GM12878 (cell line): ENCODE results near the gene CFAP54. TPM values are rescaled to one million over a fixed set of nuclear protein-coding genes. Genes with fewer than 3 reads are reported as not detected.

Source experiments
- ATAC-seq: fragments of 200-7000 bp; cut with Tn5 transposase; 3 replicates; pipeline ENCODE4 v1.9.1; 2020; ENCODE audit warnings: mild to moderate bottlenecking, moderate library complexity
- BruUV-seq: library from RNA; stranded (reverse); fragments of 400-500 nt; replicated peaks from 2 replicates; lab custom pipeline; 2021; lab: Mats Ljungman, UMichigan
- CTCF ChIA-PET: fragments of 300-600 bp; sonication (Branson Sonifier 250); formaldehyde crosslinking; extraction: SDS; loops from one replicate; lab custom pipeline; 2021; ENCODE audit warnings: inconsistent platforms; lab: Yijun Ruan, JAX
- POLR2A ChIA-PET: fragments of 350-600 bp; formaldehyde crosslinking; extraction: SDS; loops from one replicate; lab custom pipeline; 2021; ENCODE audit warnings: inconsistent platforms; lab: Charles Lee
- RAD21 ChIA-PET: fragments of 300-600 bp; sonication (Branson Sonifier 250); formaldehyde crosslinking; loops from one replicate; lab custom pipeline; 2023; ENCODE audit warnings: antibody characterized with exemption; ENCODE audit not compliant: unreplicated experiment; lab: Charles Lee
- SMC1A ChIA-PET: fragments of 300-600 bp; sonication (Branson Sonifier 250); formaldehyde crosslinking; loops from one replicate; lab custom pipeline; 2023; ENCODE audit not compliant: unreplicated experiment, uncharacterized antibody; lab: Charles Lee
- DNase-seq: peaks from one replicate; pipeline ENCODE4 v3.0.0-alpha.2; 2011; ENCODE audit warnings: low read depth, low spot score
- FAIRE-seq: peaks from 3 replicates; lab custom pipeline; 2011; peaks lifted over from hg19 to GRCh38; lab: Jason Lieb, UNC
- H2AFZ ChIP-seq: 2 replicates; pipeline ENCODE4 v1.6.0; 2011; ENCODE audit warnings: low read depth, low read length, control low read depth; ENCODE audit not compliant: control insufficient read depth
- H3K27ac ChIP-seq: 2 replicates; pipeline ENCODE4 v1.5.1; 2011; ENCODE audit warnings: control low read depth; ENCODE audit not compliant: control insufficient read depth, insufficient read depth
- H3K27me3 ChIP-seq, 2 experiments: replicated peaks in 1 of 2; 2 replicates each; pipeline versions ENCODE4 v1.6.0 to v1.6.1; 2011; ENCODE audit warnings: low read length in 1 of 2; ENCODE audit not compliant: control insufficient read depth in 2 of 2, insufficient read depth in 2 of 2
- H3K36me3 ChIP-seq, 2 experiments: 2 replicates each; pipeline ENCODE4 v1.5.1; 2011; ENCODE audit warnings: low read length in 1 of 2; ENCODE audit not compliant: control insufficient read depth in 2 of 2, insufficient read depth in 2 of 2
- H3K4me1 ChIP-seq: 2 replicates; pipeline ENCODE4 v1.6.1; 2011; ENCODE audit warnings: mild to moderate bottlenecking, low read length, moderate library complexity, mixed read lengths; ENCODE audit not compliant: control insufficient read depth, insufficient read depth
- H3K4me2 ChIP-seq: 2 replicates; pipeline ENCODE4 v1.6.0; 2011; ENCODE audit warnings: control low read depth; ENCODE audit not compliant: control insufficient read depth, insufficient read depth
- H3K4me3 ChIP-seq: fragments of 200-600 bp; sonication (generic); 2 replicates; pipeline ENCODE4 v1.5.1; 2016
- H3K79me2 ChIP-seq: 2 replicates; pipeline ENCODE4 v1.6.0; 2011; ENCODE audit warnings: low read length; ENCODE audit not compliant: control insufficient read depth, insufficient read depth
- H3K9ac ChIP-seq: 2 replicates; pipeline ENCODE4 v1.8.0; 2011; ENCODE audit warnings: low read length, control low read depth, mixed read lengths; ENCODE audit not compliant: control insufficient read depth, insufficient read depth
- H3K9me3 ChIP-seq: replicated peaks from 3 replicates; pipeline ENCODE4 v1.5.1; 2011; ENCODE audit warnings: mild to moderate bottlenecking, low read length; ENCODE audit not compliant: control insufficient read depth, insufficient read depth
- H4K20me1 ChIP-seq: 2 replicates; pipeline ENCODE4 v1.6.0; 2011; ENCODE audit not compliant: control insufficient read depth, insufficient read depth
- ATF2 ChIP-seq: IDR thresholded peaks from 2 replicates; pipeline ENCODE4 v1.6.1; 2012; ENCODE audit warnings: low read length, inconsistent platforms
- BCLAF1 ChIP-seq: fragments of 450-650 bp; IDR thresholded peaks from 2 replicates; pipeline ENCODE4 v1.6.1; 2017; ENCODE audit warnings: antibody characterized with exemption, mild to moderate bottlenecking, moderate library complexity
- CBX5 ChIP-seq: sonication (generic); IDR thresholded peaks from 2 replicates; pipeline ENCODE4 v1.6.1; 2016; ENCODE audit warnings: low read depth, moderate library complexity, mild to moderate bottlenecking, inconsistent platforms
- E4F1 ChIP-seq: fragments of 450-650 bp; IDR thresholded peaks from 2 replicates; pipeline ENCODE4 v1.6.1; 2018; ENCODE audit warnings: borderline replicate concordance, mild to moderate bottlenecking; ENCODE audit not compliant: partially characterized antibody
- NR2C1 ChIP-seq: fragments of 450-650 bp; IDR thresholded peaks from 2 replicates; pipeline ENCODE4 v1.6.1; 2017; ENCODE audit warnings: antibody characterized with exemption, mild to moderate bottlenecking, moderate library complexity
- PAX5 ChIP-seq: IDR thresholded peaks from 2 replicates; pipeline ENCODE4 v1.6.1; 2011; ENCODE audit warnings: low read depth, low read length, borderline replicate concordance
- RAD21 ChIP-seq: IDR thresholded peaks from 2 replicates; pipeline ENCODE4 v1.6.1; 2011; ENCODE audit warnings: mild to moderate bottlenecking, low read depth, low read length, moderate library complexity; ENCODE audit not compliant: insufficient read depth
- RELA ChIP-seq: fragments of 450-650 bp; IDR thresholded peaks from 2 replicates; pipeline ENCODE4 v1.8.0; 2014; ENCODE audit warnings: borderline replicate concordance; ENCODE audit not compliant: partially characterized antibody
- SMAD5 ChIP-seq: IDR thresholded peaks from 2 replicates; pipeline ENCODE4 v1.6.1; 2016; ENCODE audit warnings: antibody characterized with exemption, low read depth
- TARDBP ChIP-seq: IDR thresholded peaks from 2 replicates; pipeline ENCODE4 v1.6.1; 2016; ENCODE audit warnings: borderline replicate concordance
- TCF3 ChIP-seq: IDR thresholded peaks from 2 replicates; pipeline ENCODE4 v1.6.1; 2012; ENCODE audit warnings: low read depth, mild to moderate bottlenecking, low read length, borderline replicate concordance; ENCODE audit not compliant: insufficient read depth
- ZBED1 ChIP-seq: IDR thresholded peaks from 2 replicates; pipeline ENCODE4 v1.6.1; 2016; ENCODE audit warnings: borderline replicate concordance
- WGBS: methylation state at CpG from one replicate; pipeline ENCODE4 v1.1.6; 2016; ENCODE audit warnings: low lambda C conversion rate; ENCODE audit not compliant: insufficient replicate concordance, insufficient coverage; ENCODE audit errors: missing lambda C conversion rate; 5-methylcytosine and 5-hydroxymethylcytosine counted together
- in situ Hi-C: fragments of 300-500 bp; cut with MboI; formaldehyde crosslinking; loops from 9 replicates; pipeline ENCODE4 v1.14.3; 2018; ENCODE audit warnings: mixed read lengths
- intact Hi-C: fragments of 100-400 bp; cut with micrococcal nuclease; formaldehyde crosslinking; loops from one replicate; pipeline ENCODE4 v1.14.2; 2022; ENCODE audit not compliant: unreplicated experiment
- polyA plus RNA-seq, 11 experiments: library from polyadenylated mRNA; depleted of rRNA in 4 of 11; unstranded in 6 of 11; stranded (reverse) in 5 of 11; fragments of >200 nt; fragmentation: Nextera tagmentation in 4 of 11; fragmentation: Illumina TruSeq in 1 of 11; extraction: Ambion mirVana in 4 of 11; extraction: Trizol in 1 of 11; gene quantifications; 1 replicate in 1 of 11; 2 replicates in 10 of 11; pipeline versions ENCODE4 v1.2.1 to v1.2.3, GENCODE V29; 2011 to 2016; ENCODE audit warnings: inconsistent platforms in 2 of 11, missing spikeins in 2 of 11, low read depth in 1 of 11
- total RNA-seq, 4 experiments: library from RNA; depleted of rRNA in 3 of 4; stranded (reverse); fragments of >200 nt in 3 of 4; fragmentation: Illumina TruSeq in 1 of 4; extraction: Trizol in 1 of 4; gene quantifications; 2 replicates each; pipeline versions ENCODE4 v1.2.1 to v1.2.3, GENCODE V29; 2013 to 2021

The CFAP54 gene
- total and polyA plus RNA-seq, 10 of the 15 experiments (the other 5 are each of a cell fraction or from before 2014, with no cell fraction given): 0.19 to 1.5 (median 0.56) TPM

GRCh38 chr12:96497855-96498254 lies 8.5 kb downstream of the CFAP54 start:
- ChIA-PET RAD21 (interaction anchor here (0.8 to 3.0 kb wide), 4 partner anchors 19 to 98 kb away, joined by 3 to 24 read pairs (median 3); partner anchors contain the start of gene CDK17), CTCF (interaction anchor here (1.5 to 16.7 kb wide), 3 partner anchors 9 to 94 kb away, joined by 6 to 304 read pairs (median 11); partner anchors contain the start of gene CFAP54), POLR2A (no interaction called here), SMC1A (interaction anchor here (1.1 to 15.0 kb wide), 4 partner anchors 9 to 42 kb away, joined by 3 to 237 read pairs (median 8); partner anchors contain the start of gene CFAP54)
- intact Hi-C loops: no loop called here
- WGBS: 94% methylated on average over 2 of the region's 2 CpGs
- H3K36me3 ChIP-seq: no peaks in the 10 kb centered on the region
- H3K79me2 ChIP-seq: no peaks in the 10 kb centered on the region
- no peaks in the 10 kb centered on the region for H4K20me1 ChIP-seq
- no peak overlapping the region for H3K4me3 ChIP-seq
- H2AFZ ChIP-seq: peak overlapping the region; percentile 9; the same call in 1 of the 2 replicates
- no peak for FAIRE-seq
- H3K4me1 ChIP-seq: peaks cover 31% of the 10 kb centered on the region
- H3K9me3 ChIP-seq: no peaks in the 10 kb centered on the region; the same call in 2 of the 3 replicates
- H3K27ac ChIP-seq: no peak overlapping the region
- no peak for DNase-seq
- TF ChIP-seq NR2C1 (no peak), RELA (no peak), PAX5 (no peak), CBX5 (no peak), SMAD5 (no peak), ZBED1 (no peak), RAD21 (no peak), ATF2 (no peak), E4F1 (no peak), BCLAF1 (no peak), TCF3 (no peak), TARDBP (no peak)
- in situ Hi-C loops: no loop called here
- no TSS peak for BruUV-seq
- no peak overlapping the region for H3K4me2 ChIP-seq
- no peak overlapping the region for H3K9ac ChIP-seq
- no peaks in the 10 kb centered on the region for H3K27me3 ChIP-seq
- no peak for ATAC-seq
